CD4-positive, alpha-beta T cell (primary cell): ENCODE data around the gene PGK1. TPM values are rescaled to one million over a fixed set of nuclear protein-coding genes. Genes with fewer than 3 reads are reported as not detected.

Experiments
- ATAC-seq: fragments of 200-7000 bp; cut with Tn5 transposase; one replicate; pipeline ENCODE4 v1.10.0; 2022; ENCODE audit warnings: mild to moderate bottlenecking; ENCODE audit not compliant: poor library complexity
- CTCF ChIA-PET: fragments of 350-600 bp; sonication (Branson Sonifier 250); formaldehyde crosslinking; loops from one replicate; lab custom pipeline; 2021; ENCODE audit warnings: antibody characterized with exemption, inconsistent platforms; lab: Charles Lee
- POLR2A ChIA-PET: fragments of 350-600 bp; sonication (Branson Sonifier 250); formaldehyde crosslinking; loops from one replicate; lab custom pipeline; 2021; ENCODE audit warnings: antibody characterized with exemption, inconsistent platforms; lab: Charles Lee
- DNase-seq, 14 experiments: peaks; one replicate each; pipeline ENCODE4 v3.0.0-alpha.2; 2013 to 2020; ENCODE audit warnings: mixed read lengths in 2 of 14
- H3K27ac ChIP-seq, 2 donors: one replicate each; pipeline versions ENCODE4 v1.5.1 to v1.7.0; 2013; ENCODE audit warnings: low read length in 2 of 2, low read depth in 1 of 2, mild to moderate bottlenecking in 1 of 2
- H3K27me3 ChIP-seq, 2 experiments: 1 replicate in 1 of 2; 2 replicates in 1 of 2; pipeline versions ENCODE4 v1.6.1 to v1.7.0; 2013; ENCODE audit warnings: low read length in 2 of 2, control low read depth in 1 of 2, mild to moderate bottlenecking in 1 of 2, moderate library complexity in 1 of 2; ENCODE audit not compliant: insufficient read depth in 2 of 2, control insufficient read depth in 1 of 2
- H3K36me3 ChIP-seq: one replicate; pipeline ENCODE4 v1.6.1; 2013; ENCODE audit warnings: low read length, control low read depth; ENCODE audit not compliant: insufficient read depth
- H3K4me1 ChIP-seq: one replicate; pipeline ENCODE4 v1.6.1; 2013; ENCODE audit warnings: low read length, control low read depth; ENCODE audit not compliant: insufficient read depth
- H3K4me3 ChIP-seq: one replicate; pipeline ENCODE4 v1.5.1; 2013; ENCODE audit warnings: mild to moderate bottlenecking, low read length, moderate library complexity
- H3K9me3 ChIP-seq, 2 experiments: 1 replicate in 1 of 2; 2 replicates in 1 of 2; pipeline versions ENCODE4 v1.6.1 to v1.7.0; 2013; ENCODE audit warnings: low read length in 2 of 2, mild to moderate bottlenecking in 2 of 2, control low read depth in 1 of 2, moderate library complexity in 1 of 2; ENCODE audit not compliant: control insufficient read depth in 1 of 2, insufficient read depth in 1 of 2
- H3K27ac Mint-ChIP-seq: one replicate; pipeline ENCODE4 v1.8.0; 2020; ENCODE audit warnings: mixed read lengths
- H3K27me3 Mint-ChIP-seq: one replicate; pipeline ENCODE4 v1.8.0; 2021; ENCODE audit warnings: mixed read lengths
- H3K36me3 Mint-ChIP-seq: one replicate; pipeline ENCODE4 v1.8.0; 2021; ENCODE audit warnings: low read depth, mixed read lengths
- H3K4me1 Mint-ChIP-seq: one replicate; pipeline ENCODE4 v1.8.0; 2021; ENCODE audit warnings: low read depth, mixed read lengths
- H3K4me3 Mint-ChIP-seq: one replicate; pipeline ENCODE4 v1.8.0; 2020; ENCODE audit warnings: mild to moderate bottlenecking, mixed read lengths
- H3K9me3 Mint-ChIP-seq: one replicate; pipeline ENCODE4 v1.8.0; 2020; ENCODE audit warnings: mixed read lengths
- intact Hi-C, 2 experiments: fragments of 100-400 bp; cut with DNase I in 1 of 2; cut with micrococcal nuclease in 1 of 2; formaldehyde crosslinking; loops; one replicate each; pipeline versions ENCODE4 v1.15.1 to v1.9.0; 2023 to 2025; cut with DNase I, micrococcal nuclease
- total RNA-seq, 174 experiments: library from RNA in 2 of 174; stranded (reverse) in 2 of 174; gene quantifications; one replicate each; pipeline ENCODE4 v1.2.3 and lab custom pipeline; 2021 to 2026
- TF ChIP-seq, protein P1 (sequence below): fragments of 200-600 bp; IDR thresholded peaks from one replicate; pipeline ENCODE4 v1.8.0; 2022; ENCODE audit warnings: antibody characterized with exemption, mild to moderate bottlenecking

Gene PGK1
- total RNA-seq, 2 experiments from 2014 or later: 267 to 281 TPM

- Mint-ChIP-seq H3K9me3 (no peaks in the 10 kb centered on the region), H3K4me1 (no peaks in the 10 kb centered on the region), H3K27ac (no peak overlapping the region), H3K27me3 (no peaks in the 10 kb centered on the region), H3K4me3 (no peak overlapping the region), H3K36me3 (no peaks in the 10 kb centered on the region)
- TF ChIP-seq, protein P1, sequence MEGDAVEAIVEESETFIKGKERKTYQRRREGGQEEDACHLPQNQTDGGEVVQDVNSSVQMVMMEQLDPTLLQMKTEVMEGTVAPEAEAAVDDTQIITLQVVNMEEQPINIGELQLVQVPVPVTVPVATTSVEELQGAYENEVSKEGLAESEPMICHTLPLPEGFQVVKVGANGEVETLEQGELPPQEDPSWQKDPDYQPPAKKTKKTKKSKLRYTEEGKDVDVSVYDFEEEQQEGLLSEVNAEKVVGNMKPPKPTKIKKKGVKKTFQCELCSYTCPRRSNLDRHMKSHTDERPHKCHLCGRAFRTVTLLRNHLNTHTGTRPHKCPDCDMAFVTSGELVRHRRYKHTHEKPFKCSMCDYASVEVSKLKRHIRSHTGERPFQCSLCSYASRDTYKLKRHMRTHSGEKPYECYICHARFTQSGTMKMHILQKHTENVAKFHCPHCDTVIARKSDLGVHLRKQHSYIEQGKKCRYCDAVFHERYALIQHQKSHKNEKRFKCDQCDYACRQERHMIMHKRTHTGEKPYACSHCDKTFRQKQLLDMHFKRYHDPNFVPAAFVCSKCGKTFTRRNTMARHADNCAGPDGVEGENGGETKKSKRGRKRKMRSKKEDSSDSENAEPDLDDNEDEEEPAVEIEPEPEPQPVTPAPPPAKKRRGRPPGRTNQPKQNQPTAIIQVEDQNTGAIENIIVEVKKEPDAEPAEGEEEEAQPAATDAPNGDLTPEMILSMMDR: no peak
- no peak overlapping the region for H3K27ac ChIP-seq
- H3K4me3 ChIP-seq: no peak overlapping the region
- DNase-seq (no peak), ATAC-seq (no peak)
- peaks cover 3% of the 10 kb centered on the region for H3K4me1 ChIP-seq
- no peaks in the 10 kb centered on the region for H3K36me3 ChIP-seq
- ChIA-PET POLR2A (no interaction called here), CTCF (interaction anchor here (1.2 kb wide), 1 partner anchor 34 kb away, joined by 3 read pairs; no protein-coding TSS in a partner anchor)
- H3K27me3 ChIP-seq: no peaks in the 10 kb centered on the region
- no peaks in the 10 kb centered on the region for H3K9me3 ChIP-seq
- intact Hi-C loops: no loop called here
Observed at GRCh38 chrX:78165425-78165824, 61.4 kb downstream of the PGK1 start.

DNA sequence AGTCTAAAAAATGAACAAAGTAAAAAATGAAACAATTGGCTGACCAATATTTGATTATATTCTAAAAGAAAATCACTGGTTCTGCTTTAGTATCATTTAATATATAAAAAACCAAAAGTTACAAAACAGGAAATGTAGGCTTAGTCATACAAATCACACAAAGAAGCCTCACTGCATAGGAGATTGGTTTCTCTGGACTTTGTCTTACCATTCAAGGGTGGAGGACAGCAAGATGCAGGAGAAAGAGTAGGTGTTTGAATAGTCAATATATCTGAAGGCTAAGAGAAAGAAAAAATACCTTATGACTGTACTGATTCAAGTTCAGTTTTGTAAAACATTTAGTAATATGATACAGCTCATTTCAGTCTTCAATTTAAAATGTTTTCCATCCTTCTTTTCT lies 64.0 kb downstream of the PGK1 start:
- Mint-ChIP-seq H3K36me3 (no peaks in the 10 kb centered on the region), H3K4me3 (no peak overlapping the region), H3K9me3 (no peaks in the 10 kb centered on the region), H3K27ac (no peak overlapping the region), H3K27me3 (no peaks in the 10 kb centered on the region), H3K4me1 (no peaks in the 10 kb centered on the region)
- no peak overlapping the region for H3K27ac ChIP-seq
- intact Hi-C loops: no loop called here
- ChIA-PET CTCF (no interaction called here), POLR2A (no interaction called here)
- no peak overlapping the region for H3K4me3 ChIP-seq
- peaks cover 3% of the 10 kb centered on the region for H3K4me1 ChIP-seq
- ATAC-seq (no peak), DNase-seq (no peak)
- TF ChIP-seq, protein P1: no peak
- no peaks in the 10 kb centered on the region for H3K27me3 ChIP-seq
- H3K36me3 ChIP-seq: no peaks in the 10 kb centered on the region
- no peaks in the 10 kb centered on the region for H3K9me3 ChIP-seq

Other genes with a start within 250 kb of the PGK1 start
- gene MAGT1, start 208.8 kb upstream of the PGK1 start, total RNA-seq: 10 to 100 TPM; 29.9 to 31.0 TPM
- gene COX7B, start 204.8 kb upstream of the PGK1 start, total RNA-seq: 100 to 1,000 TPM; 106 to 117 TPM
- 10 to 100 TPM; 12.1 to 12.8 TPM for gene ATP7A, start 193.6 kb upstream of the PGK1 start, total RNA-seq
- gene PGAM4, start 134.6 kb upstream of the PGK1 start, total RNA-seq: not detected
- 10 to 100 TPM in 1 of 2 experiments, 1 to 10 TPM in 1; 9.6 to 10.3 TPM for gene TAF9B, start 35.4 kb downstream of the PGK1 start, total RNA-seq
- gene CYSLTR1, start 223.4 kb downstream of the PGK1 start, total RNA-seq: 1 to 10 TPM; 6.6 to 7.4 TPM